HUES64 (cell line): Measurements from ENCODE around the gene IDH3G. TPM values are rescaled to one million over a fixed set of nuclear protein-coding genes. Genes with fewer than 3 reads are reported as not detected.

Experiments
- H3K27ac ChIP-seq: 2 replicates; pipeline ENCODE4 v1.7.0; 2013; ENCODE audit warnings: low read depth, low read length, inconsistent platforms
- H3K27me3 ChIP-seq: 2 replicates; pipeline ENCODE4 v1.6.1; 2013; ENCODE audit warnings: mild to moderate bottlenecking, low read length; ENCODE audit not compliant: insufficient read depth
- H3K36me3 ChIP-seq: 2 replicates; pipeline ENCODE4 v1.6.1; 2013; ENCODE audit warnings: mild to moderate bottlenecking, low read length; ENCODE audit not compliant: insufficient read depth
- H3K4me1 ChIP-seq: 2 replicates; pipeline ENCODE4 v1.6.1; 2013; ENCODE audit warnings: mild to moderate bottlenecking, low read length, moderate library complexity; ENCODE audit not compliant: insufficient read depth
- H3K4me3 ChIP-seq: 2 replicates; pipeline ENCODE4 v1.5.1; 2013; ENCODE audit warnings: mild to moderate bottlenecking, low read length, moderate library complexity
- H3K9ac ChIP-seq: 2 replicates; pipeline ENCODE4 v1.6.1; 2013; ENCODE audit warnings: mild to moderate bottlenecking, low read depth, low read length
- H3K9me3 ChIP-seq: 2 replicates; pipeline ENCODE4 v1.6.1; 2013; ENCODE audit warnings: low read depth, low read length; ENCODE audit not compliant: insufficient read depth
- WGBS: fragments of 150-250, 120-280 bp; methylation state at CpG from one replicate; pipeline ENCODE4 v1.1.7; 2013; ENCODE audit warnings: missing lambda C conversion rate; 5-methylcytosine and 5-hydroxymethylcytosine counted together
- polyA plus RNA-seq, 2 experiments: library from polyadenylated mRNA; stranded (reverse); fragments of 50-300 nt; gene quantifications; one replicate each; pipeline ENCODE4 v1.2.3, GENCODE V29; 2013

IDH3G gene
- 41.9 TPM for polyA plus RNA-seq (2013, experiment 1 of 2)
- 45.8 TPM for polyA plus RNA-seq (2013, experiment 2 of 2)

DNA sequence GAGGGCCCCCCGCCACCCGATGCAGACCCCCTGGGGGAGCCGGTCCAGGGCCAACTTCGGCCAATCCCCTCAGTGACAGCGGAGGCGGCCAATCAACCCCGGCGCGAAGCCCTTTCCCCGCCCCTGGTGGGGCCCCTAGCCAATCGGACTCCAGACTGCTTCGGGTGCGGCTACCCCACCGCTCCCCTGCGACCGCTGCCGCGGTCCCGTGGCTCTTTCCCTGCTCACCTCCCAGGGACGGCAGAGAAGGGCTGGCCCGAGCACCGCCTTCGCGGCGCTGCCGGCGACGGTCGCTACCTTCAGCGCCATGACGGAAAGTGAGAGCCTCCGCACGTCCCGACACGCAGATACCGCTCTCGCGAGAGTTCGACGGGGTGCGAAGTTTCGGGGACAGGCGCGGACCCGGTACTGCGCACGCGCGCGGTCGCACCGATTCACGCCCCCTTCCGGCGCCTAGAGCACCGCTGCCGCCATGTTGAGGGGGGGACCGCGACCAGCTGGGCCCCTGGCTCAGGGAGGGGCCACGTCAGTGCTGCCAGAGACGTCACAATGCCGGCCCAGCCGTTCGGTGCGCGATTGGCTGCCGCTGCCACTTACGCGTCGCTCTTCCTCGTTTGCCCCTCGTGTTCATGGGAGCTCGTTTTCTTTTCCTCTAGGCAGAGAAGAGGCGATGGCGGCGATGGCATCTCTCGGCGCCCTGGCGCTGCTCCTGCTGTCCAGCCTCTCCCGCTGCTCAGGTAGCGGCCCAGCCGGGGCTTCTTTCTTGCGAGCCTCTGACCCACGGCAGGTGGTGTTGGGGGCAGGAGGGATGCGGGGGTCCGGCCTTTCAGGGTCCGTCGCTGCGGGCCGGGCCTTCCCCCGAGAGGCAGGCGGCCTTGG is at the start of gene IDH3G, which contains the start of gene SSR4:
Gene IDH3G (minus strand): TSS at position 358 of the 879 bp plus-strand sequence. CDS start 49 bp downstream, at position 309.
Gene SSR4 (plus strand): TSS at position 651 of the 879 bp plus-strand sequence. CDS start 20 bp downstream, at position 671.
- WGBS: under 1% methylated on average over 92 of the region's 92 CpGs
- peak within 1 kb of the TSS; percentile 100 for H3K9ac ChIP-seq
- H3K4me3 ChIP-seq: peak within 1 kb of the TSS; percentile 100
- H3K27me3 ChIP-seq: no peaks in the 10 kb centered on the region
- peak within 1 kb of the TSS; percentile 95 for H3K27ac ChIP-seq
- H3K9me3 ChIP-seq: no peaks in the 10 kb centered on the region
- 0 out of 2 replicates have a peak, but pooled peaks cover 3% of the 10 kb centered on the region for H3K4me1 ChIP-seq
- H3K36me3 ChIP-seq: peaks cover 34% of the 10 kb centered on the region

DNA sequence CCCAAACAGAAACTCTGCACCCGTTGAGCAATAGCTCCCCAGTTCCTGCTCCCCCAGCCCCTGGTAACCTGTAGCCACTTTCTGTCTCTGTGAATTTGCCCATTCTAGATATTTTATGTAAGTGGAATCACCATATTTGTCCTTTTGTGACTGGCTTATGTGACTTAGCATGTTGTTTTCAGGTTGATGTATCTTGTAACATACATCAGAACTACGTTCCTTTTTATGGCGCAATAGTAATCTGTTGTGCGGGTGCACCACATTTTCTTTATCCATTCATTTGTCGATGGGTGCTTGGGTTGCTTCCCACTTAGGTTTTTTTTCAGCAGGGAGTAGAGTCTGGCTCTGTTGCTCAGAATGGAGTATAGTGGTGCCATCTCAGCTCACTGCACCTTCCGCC is 42.7 kb upstream of the IDH3G start:
- H3K9ac ChIP-seq: no peak overlapping the region
- no peaks in the 10 kb centered on the region for H3K36me3 ChIP-seq
- no peak overlapping the region for H3K27ac ChIP-seq
- no peaks in the 10 kb centered on the region for H3K9me3 ChIP-seq
- H3K4me3 ChIP-seq: no peak overlapping the region
- WGBS: 97% methylated on average over 6 of the region's 6 CpGs
- H3K27me3 ChIP-seq: peaks cover 6% of the 10 kb centered on the region; the same call in 1 of the 2 replicates
- H3K4me1 ChIP-seq: peaks cover 10% of the 10 kb centered on the region; the same call in 1 of the 2 replicates

- H3K27me3 ChIP-seq: peaks cover 35% of the 10 kb centered on the region; the same call in 1 of the 2 replicates
- H3K9me3 ChIP-seq: no peaks in the 10 kb centered on the region
- WGBS: 80% methylated on average over 10 of the region's 10 CpGs
These were observed 38.6 kb upstream of the IDH3G start for GRCh38 chrX:153832728-153833127.

GRCh38 chrX:153831429-153832150 is 37.4 kb upstream of the IDH3G start:
- H3K36me3 ChIP-seq: no peaks in the 10 kb centered on the region
- H3K4me3 ChIP-seq: peak overlapping the region; percentile 53
- no peaks in the 10 kb centered on the region for H3K9me3 ChIP-seq
- H3K27ac ChIP-seq: no peak overlapping the region
- H3K9ac ChIP-seq: no peak overlapping the region
- peaks cover 13% of the 10 kb centered on the region for H3K4me1 ChIP-seq
- WGBS: 66% methylated on average over 21 of the region's 23 CpGs
- H3K27me3 ChIP-seq: peaks cover 39% of the 10 kb centered on the region; the same call in 1 of the 2 replicates

More at GRCh38 chrX:153832728-153833127, 38.6 kb upstream of the IDH3G start:
- no peak overlapping the region for H3K4me3 ChIP-seq
- 0 out of 2 replicates have a peak, but pooled peaks cover 3% of the 10 kb centered on the region for H3K4me1 ChIP-seq
- no peak overlapping the region for H3K9ac ChIP-seq
- no peak overlapping the region for H3K27ac ChIP-seq
- H3K36me3 ChIP-seq: no peaks in the 10 kb centered on the region

DNA sequence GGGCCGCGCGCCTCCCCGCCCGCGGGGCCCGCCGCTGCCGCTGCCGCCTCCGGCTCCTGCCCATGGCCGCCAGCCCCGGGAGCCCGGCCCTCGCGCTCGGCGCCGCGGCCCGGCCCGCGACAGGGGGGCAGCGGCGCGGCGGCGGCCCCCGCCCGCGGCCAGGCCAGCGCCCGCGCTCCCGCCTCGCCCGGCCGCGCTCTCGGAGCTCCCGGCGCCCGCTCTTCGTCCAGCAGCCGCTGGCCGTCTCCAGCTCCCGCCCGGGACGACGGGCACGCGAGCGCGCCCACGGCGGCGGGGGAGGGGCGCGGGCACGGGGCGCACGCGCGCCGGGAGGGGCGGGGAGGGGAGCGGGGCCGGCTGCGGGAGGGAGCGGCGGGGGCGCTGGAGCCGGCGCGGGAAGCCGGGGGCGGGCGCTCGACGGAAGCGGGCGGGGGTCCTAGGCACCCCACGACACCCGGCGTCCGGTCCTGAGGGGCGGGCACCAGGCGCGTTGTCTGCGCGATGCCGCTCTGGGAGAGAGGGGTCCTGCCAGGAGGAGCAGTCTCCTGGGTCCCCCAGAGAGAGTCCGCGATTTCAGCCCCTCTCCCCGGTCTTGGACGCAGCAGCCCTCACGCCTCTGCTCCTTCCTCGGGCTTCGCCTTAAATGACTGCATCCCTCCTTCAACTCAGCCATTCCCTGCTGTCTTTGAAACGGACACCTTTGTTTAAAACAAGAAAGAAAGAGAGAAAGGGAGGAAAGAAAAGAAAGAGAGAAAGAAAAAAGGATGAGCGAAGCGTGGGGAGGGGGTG is 36.7 kb upstream of the IDH3G start:
- Histone ChIP-seq H3K9me3 (no peaks in the 10 kb centered on the region), H3K27me3 (peaks cover 39% of the 10 kb centered on the region; the same call in 1 of the 2 replicates), H3K4me3 (peak overlapping the region; percentile 53), H3K4me1 (peaks cover 14% of the 10 kb centered on the region), H3K36me3 (no peaks in the 10 kb centered on the region), H3K27ac (peak overlapping the region; percentile 46; the same call in 1 of the 2 replicates), H3K9ac (no peak overlapping the region)
- under 1% methylated on average over 95 of the region's 102 CpGs for WGBS

DNA sequence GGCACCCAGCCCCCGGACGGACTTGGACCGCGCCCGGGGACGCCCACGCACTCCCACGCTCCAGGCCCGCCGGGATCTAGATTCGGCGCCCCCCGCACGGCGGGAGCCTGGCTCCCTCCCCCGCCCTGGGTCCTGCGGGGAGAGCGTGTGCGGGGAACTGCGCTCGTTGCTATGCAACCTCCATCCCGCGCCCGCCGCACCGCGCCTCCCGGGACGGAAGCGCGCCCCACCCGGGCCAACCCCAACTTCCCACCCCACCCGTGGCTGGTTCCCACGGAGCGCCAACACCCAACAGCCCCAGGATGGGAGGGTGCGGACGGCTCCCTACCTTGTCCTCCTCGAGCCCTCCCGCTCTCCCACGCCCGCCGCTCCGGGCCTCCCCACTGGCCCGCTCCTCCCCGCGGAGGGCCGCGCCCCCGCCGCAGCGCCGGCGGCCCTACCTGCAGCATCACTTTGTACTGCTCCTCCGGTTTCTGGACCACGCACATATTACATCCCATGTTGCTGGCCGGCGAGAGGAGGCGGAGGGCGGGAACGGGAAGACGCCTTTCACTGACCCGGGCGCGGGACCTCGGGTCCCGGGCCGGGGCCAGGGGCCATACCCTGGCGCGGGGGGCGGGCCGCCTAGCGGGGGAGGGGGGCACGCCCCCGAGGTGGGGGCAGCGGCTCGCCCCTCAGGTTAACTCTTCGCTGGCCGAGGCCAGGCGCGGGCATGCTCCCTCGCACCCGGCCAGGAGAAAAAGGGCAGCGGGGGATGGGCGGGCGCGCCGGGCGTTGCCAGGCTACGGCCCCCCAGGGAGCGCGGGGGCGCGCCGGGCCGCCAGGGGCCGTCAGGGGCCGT is 35.8 kb upstream of the IDH3G start, which contains the start of gene PDZD4:
Gene PDZD4 (minus strand): TSS at position 746 of the 841 bp plus-strand sequence. CDS start 246 bp downstream, at position 500.
- Histone ChIP-seq H3K4me1 (peaks cover 20% of the 10 kb centered on the region), H3K36me3 (no peaks in the 10 kb centered on the region), H3K4me3 (peak within 1 kb of the TSS; percentile 72), H3K27me3 (peaks cover 39% of the 10 kb centered on the region; the same call in 1 of the 2 replicates), H3K9me3 (no peaks in the 10 kb centered on the region), H3K27ac (peak within 1 kb of the TSS; percentile 63; the same call in 1 of the 2 replicates), H3K9ac (peak within 1 kb of the TSS; percentile 64)
- under 1% methylated on average over 97 of the region's 97 CpGs for WGBS

DNA sequence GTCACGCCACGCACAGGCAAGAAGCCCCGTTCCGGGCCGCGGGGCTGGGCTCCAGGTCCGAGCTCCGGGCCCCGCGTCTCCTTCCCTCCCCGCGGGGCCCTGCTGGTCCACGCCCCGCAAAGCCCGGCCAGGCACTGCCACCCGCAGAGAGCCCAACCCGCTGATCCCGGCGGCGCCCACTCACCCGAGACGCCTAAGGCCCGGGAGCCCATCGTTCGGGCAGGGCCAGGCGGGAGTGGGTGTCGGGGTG is 35.3 kb upstream of the IDH3G start:
- Histone ChIP-seq H3K4me3 (peak overlapping the region; percentile 72), H3K27ac (peak overlapping the region; percentile 63; the same call in 1 of the 2 replicates), H3K9ac (peak overlapping the region; percentile 64), H3K4me1 (peaks cover 20% of the 10 kb centered on the region), H3K36me3 (no peaks in the 10 kb centered on the region), H3K27me3 (peaks cover 39% of the 10 kb centered on the region; the same call in 1 of the 2 replicates), H3K9me3 (no peaks in the 10 kb centered on the region)
- under 1% methylated on average over 27 of the region's 27 CpGs for WGBS

GRCh38 chrX:153828723-153829548 is 34.8 kb upstream of the IDH3G start:
- Histone ChIP-seq H3K27me3 (peaks cover 39% of the 10 kb centered on the region; the same call in 1 of the 2 replicates), H3K4me3 (peak overlapping the region; percentile 72), H3K9me3 (no peaks in the 10 kb centered on the region), H3K4me1 (peaks cover 20% of the 10 kb centered on the region), H3K36me3 (no peaks in the 10 kb centered on the region), H3K9ac (peak overlapping the region; percentile 73), H3K27ac (peak overlapping the region; percentile 94)
- under 1% methylated on average over 44 of the region's 50 CpGs for WGBS

GRCh38 chrX:153828308-153828707 is 34.1 kb upstream of the IDH3G start:
- H3K9me3 ChIP-seq: no peaks in the 10 kb centered on the region
- WGBS: 3% methylated on average over 17 of the region's 17 CpGs
- H3K4me3 ChIP-seq: peak overlapping the region; percentile 72

More at GRCh38 chrX:153828308-153828707, 34.1 kb upstream of the IDH3G start:
- Histone ChIP-seq H3K9ac (peak overlapping the region; percentile 73), H3K4me1 (peaks cover 20% of the 10 kb centered on the region), H3K27ac (peak overlapping the region; percentile 94), H3K27me3 (peaks cover 39% of the 10 kb centered on the region; the same call in 1 of the 2 replicates), H3K36me3 (no peaks in the 10 kb centered on the region)
